HEK293T (cell line): ENCODE measurements around the gene NECAB2.

ENCODE experiments used
- L3MBTL2 ChIP-seq: fragments of 450-650 bp; conservative IDR thresholded peaks from 2 replicates; pipeline ENCODE4 v1.6.1; 2016; ENCODE audit warnings: mild to moderate bottlenecking
- SP1 ChIP-seq: fragments of 450-650 bp; IDR thresholded peaks from 2 replicates; pipeline ENCODE4 v1.6.1; 2017

DNA sequence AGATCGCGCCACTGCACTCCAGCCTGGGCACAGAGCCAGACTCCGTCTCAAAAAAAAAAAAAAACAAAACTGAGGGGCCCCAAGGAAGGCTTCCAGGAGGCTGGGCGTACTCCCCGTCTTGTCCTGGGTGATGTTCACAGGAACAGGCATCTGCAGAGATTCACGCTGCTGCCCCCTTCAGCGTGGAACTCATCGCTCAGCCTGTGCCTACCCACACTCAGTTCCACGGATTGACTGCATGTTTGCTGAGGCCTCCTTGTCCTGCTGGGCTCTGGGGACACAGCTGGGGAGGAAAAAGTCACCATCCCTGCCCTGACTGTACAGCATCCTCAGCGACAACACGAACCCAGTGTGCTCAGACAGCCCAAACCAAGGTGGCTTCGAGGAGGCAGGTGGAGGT, 27.9 kb upstream of the NECAB2 start:
- TF ChIP-seq SP1 (no peak), L3MBTL2 (no peak)
